NCI-H524 (cell line): ENCODE results near the gene SLC25A21.
"Not testable (repeated sequence)": the region's sequence is repeated elsewhere in the genome, so short reads cannot be mapped to it uniquely, and the experiment has no call there.

ENCODE experiments used
- DNase-seq, 2 experiments: peaks; one replicate each; lab custom pipeline; 2025; lab: John Stamatoyannopoulos, UW

Gene SLC25A21

DNA sequence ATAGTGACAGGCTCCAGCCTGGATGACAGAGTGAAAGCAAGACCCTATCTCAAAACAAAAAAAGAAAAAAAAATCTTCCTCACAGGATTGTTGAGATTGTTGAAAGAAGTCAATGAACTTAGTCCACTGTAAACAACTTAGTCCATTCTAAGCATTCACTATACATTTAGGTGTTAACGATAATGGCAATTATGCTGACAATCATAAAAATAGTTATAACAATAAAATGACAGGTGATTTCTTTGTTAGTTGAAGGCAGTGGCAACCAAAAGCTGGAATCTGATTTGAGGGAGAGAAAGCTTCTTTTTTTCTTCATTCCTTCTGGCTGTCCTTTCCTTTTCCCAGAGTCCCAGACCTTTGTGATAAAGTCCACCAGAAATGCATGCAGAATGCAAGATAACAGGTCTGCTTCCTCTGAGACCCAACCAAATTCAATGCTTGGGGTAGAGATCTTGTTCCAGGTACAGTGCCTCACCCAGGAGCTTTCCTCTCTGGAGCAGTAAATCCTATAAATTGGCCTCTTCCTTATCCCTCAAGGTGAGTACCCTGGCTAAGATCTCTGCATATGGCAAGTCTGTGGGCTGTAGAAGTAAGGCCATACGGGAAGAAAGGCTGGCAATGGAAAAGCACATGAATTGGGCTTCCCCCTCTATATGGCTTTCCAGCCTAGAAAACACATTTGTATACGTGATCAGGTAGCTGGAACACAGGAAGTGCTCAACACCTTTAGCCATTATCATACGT lies 458.3 kb downstream of the SLC25A21 start:
- no peak for DNase-seq

DNA sequence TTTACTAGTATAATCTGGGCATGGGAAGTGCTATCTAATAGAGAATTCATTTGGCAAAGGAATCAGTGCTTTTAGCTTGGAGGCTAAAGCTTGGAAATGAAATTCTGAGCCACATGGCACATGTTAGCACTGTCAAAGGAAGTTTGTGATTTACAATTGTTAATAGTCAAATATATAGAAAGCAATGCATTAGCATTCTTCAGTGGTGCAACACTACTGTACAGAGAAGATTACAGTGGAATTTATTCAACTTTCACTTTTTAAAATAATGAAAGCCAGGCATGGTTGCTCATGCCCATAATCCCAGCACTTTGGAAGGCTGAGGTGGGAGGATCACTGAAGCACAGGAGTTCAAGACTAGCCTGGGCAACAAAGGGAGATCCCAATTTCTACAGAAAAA lies 464.8 kb downstream of the SLC25A21 start:
- DNase-seq: no peak

GRCh38 chr14:36702474-36702873 lies 469.9 kb downstream of the SLC25A21 start:
- DNase-seq: no peak

GRCh38 chr14:36701132-36701531 lies 471.3 kb downstream of the SLC25A21 start:
- no peak for DNase-seq

- no peak for DNase-seq
Observed at GRCh38 chr14:36700651-36701050, 471.8 kb downstream of the SLC25A21 start.

DNA sequence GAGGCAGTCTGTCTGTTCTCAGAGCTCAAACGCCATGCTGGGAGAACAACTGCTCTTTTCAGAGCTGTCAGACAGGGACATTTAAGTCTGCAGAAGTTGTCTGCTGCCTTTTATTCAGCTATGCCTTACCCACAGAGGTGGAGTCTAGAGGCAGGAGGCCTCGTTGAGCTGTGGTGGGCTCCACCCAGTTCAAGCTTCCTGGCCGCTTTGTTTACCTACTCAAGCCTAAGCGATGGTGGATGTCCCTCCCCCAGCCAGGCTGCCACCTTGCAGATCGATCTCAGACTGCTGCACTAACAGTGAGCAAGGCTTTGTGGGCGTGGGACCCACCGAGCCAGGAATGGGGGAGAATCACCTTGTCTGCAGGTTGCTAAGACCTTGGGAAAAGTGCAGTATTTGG lies 473.0 kb downstream of the SLC25A21 start:
- DNase-seq: not testable (repeated sequence)

DNA sequence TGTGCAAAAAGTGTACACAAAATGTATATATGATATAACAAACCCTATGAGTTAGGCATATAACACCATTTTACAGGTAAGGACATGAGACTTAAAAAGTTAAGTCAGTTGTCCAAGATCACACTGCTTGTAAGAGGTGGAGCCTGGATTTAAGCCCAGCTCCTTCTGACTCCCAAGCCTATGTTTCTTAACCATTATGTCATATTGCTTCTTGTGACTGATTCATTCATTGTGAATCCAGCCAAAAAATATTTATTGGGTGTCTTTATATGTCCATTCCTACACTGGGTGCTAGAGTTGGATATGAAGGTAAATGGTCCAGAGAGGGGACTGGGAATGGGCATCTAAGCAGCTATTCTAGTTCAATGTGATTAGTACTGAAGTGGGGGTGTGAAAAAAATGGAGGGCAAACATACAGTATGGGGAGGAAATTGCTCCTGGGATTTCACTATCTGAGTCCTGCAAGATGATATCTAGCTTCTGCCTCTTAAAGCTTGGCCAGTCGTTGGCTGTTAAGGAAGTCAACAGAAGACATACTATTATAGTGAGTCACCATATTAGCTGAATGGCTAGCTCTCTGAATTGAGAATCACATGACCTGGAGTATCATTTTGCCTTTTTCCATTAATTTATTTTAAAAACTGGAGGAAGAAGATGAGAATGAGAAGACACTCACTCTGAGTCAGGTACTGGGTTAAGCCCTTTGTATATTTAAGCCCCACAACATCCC lies 481.9 kb downstream of the SLC25A21 start:
- DNase-seq: no peak

GRCh38 chr14:36684946-36685345 lies 487.5 kb downstream of the SLC25A21 start:
- no peak for DNase-seq

DNA sequence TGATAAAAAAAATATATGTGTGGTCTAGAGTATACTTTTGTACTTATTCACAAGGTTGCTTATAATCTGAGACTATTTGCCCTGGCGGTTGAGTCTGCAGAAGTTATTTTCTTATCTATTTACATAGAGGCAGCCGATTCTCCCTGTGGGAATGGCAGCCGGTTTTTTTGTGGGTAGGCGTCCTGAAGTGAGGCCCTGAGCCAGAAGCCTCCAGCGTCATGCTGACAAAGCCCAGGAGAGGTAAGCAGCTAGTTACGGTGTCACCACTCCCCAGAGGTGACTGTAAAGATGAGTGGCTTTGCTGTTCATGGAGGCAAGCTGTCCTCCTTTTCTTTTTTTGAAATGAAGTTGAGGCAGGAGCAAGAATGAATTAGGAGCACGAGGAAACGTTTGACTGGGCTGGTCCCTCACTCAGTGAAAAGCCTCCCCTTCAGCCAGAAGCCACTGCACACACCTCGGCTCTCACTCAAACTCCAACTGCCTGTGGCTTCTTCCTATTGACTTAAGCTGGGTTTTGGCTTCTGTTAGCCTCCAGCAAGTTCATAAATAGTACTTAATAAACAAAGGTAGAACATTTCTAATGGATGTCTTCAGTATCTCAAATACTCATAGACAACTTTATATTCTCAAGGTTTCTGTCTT lies 489.2 kb downstream of the SLC25A21 start:
- DNase-seq: no peak

- no peak for DNase-seq
Observed at GRCh38 chr14:36682338-36682737, 490.1 kb downstream of the SLC25A21 start.

GRCh38 chr14:36676236-36676635 lies 496.2 kb downstream of the SLC25A21 start:
- no peak for DNase-seq

- DNase-seq: no peak
Observed at GRCh38 chr14:36675581-36675980, 496.8 kb downstream of the SLC25A21 start.

DNA sequence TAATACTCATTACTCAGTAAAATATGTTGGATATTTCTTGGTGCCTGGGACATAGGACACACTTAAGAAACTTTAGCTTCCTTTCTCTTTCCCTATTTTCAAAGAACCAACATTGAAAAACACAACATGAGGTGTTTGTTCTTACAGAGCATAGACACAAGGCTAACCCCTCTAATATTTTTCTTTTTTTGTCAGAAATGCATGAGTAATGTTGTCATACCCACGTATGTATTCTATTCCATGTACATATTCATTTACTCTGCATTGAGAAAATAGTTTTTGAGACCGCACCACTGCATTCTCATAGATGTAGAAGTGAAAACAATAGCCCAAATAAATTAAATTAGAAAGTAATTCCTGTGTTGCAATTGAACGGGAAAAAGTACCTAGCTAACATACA lies 497.7 kb downstream of the SLC25A21 start:
- no peak for DNase-seq

DNA sequence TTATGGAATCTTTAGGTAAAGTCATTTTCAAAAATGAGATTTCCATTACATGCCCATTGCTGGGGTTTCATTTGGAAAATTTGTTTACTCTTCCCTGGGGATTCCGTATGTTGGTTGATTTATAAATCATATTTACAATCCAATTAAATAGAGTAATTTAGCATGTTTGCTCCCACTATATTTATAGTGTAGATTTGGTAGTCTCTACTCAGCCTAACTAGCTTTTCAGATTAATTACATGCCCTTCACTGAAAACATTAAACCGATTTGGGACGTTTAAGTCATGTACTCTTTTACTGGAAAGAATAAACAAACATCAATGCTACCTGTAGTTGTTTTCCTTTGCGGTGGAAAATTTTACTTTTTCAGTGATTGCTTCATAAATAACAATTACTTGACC lies 500.3 kb downstream of the SLC25A21 start:
- no peak for DNase-seq

GRCh38 chr14:36671149-36671548 lies 501.3 kb downstream of the SLC25A21 start:
- no peak for DNase-seq

DNA sequence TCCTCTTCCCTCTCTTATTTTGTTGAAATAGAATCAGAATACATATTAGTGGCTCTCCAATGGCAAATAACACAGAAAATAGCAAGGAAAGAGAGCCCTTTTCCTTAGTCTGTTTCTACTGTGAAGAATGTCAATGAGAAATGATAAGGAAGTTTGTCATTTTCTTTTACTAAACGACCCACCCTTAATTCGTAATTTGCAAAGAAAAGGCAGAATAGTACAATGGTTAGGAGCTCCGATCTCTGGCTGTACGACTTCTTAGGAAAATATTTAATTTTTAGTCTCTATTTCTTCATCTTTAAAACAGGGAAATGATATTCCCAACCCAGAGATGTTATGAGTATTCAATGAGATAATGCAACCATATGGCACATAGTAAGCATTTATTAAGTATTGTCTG lies 504.7 kb downstream of the SLC25A21 start:
- DNase-seq: peak in 1 of 2 experiments; percentile 25

DNA sequence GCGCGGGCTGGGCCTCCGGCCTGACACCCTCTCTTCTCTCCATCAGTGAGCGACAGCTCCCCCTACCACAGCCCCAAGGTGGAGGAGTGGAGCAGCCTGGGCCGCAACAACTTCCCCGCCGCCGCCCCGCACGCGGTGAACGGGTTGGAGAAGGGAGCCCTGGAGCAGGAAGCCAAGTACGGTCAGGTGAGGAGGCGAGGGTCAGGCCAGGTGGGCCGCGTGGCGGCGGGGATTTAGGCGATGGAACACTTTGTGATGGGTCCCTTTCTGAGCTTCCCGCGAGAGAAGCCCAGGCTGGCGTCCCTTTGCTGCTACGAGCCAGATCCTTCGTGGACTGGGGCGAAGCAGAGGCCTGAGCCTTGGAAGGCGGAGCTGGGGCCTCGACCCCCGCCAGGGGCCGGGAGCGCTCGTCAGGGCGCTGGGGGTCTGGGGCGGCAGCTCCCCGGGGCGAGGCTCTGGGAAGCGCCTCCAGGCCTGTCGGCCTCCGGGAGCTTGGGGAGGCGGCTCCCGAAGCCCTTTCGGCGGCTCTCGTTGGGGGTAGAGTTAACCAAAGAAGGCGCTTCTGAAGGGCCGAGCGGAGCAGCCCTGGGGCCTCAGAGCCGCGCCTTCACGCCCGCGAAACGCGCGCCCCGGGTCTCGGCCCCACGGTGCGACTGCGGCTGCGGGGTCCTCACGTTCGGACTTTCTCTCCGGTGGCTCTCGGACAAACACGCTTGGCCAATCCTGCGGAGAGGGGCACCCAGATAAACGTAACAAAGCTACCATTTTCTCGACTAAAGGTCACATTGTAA lies 505.8 kb downstream of the SLC25A21 start:
- DNase-seq: no peak

- DNase-seq: no peak
Observed at GRCh38 chr14:36665887-36666415, 506.5 kb downstream of the SLC25A21 start.

- no peak for DNase-seq
Observed at GRCh38 chr14:36664322-36665193, 507.8 kb downstream of the SLC25A21 start.

GRCh38 chr14:36663404-36664321 lies 508.7 kb downstream of the SLC25A21 start:
- peak in 1 of 2 experiments; percentile 56 for DNase-seq
